B cell (primary cell): Measurements from ENCODE around the gene ZNF692. TPM values are rescaled to one million over a fixed set of nuclear protein-coding genes. Genes with fewer than 3 reads are reported as not detected.

ENCODE experiments used
- ATAC-seq: fragments of 200-7000 bp; cut with Tn5 transposase; one replicate; pipeline ENCODE4 v1.10.0; 2021; ENCODE audit warnings: low read depth, mild to moderate bottlenecking, moderate number of reproducible peaks, moderate library complexity
- CTCF ChIA-PET: fragments of 350-600 bp; sonication (Branson Sonifier 250); formaldehyde crosslinking; loops from one replicate; lab custom pipeline; 2021; ENCODE audit warnings: antibody characterized with exemption, inconsistent platforms; lab: Charles Lee
- POLR2A ChIA-PET: fragments of 350-600 bp; sonication (Branson Sonifier 250); formaldehyde crosslinking; loops from one replicate; lab custom pipeline; 2021; ENCODE audit warnings: antibody characterized with exemption; lab: Charles Lee
- DNase-seq: peaks from one replicate; pipeline ENCODE4 v3.0.0; 2013
- H2AFZ ChIP-seq: 2 replicates; pipeline ENCODE4 v1.6.1; 2012; ENCODE audit warnings: mild to moderate bottlenecking, low read depth, low read length; ENCODE audit not compliant: insufficient read depth, poor library complexity, severe bottlenecking
- H3K27ac ChIP-seq, 2 donors: 1 replicate in 1 of 2; 2 replicates in 1 of 2; pipeline ENCODE4 v1.5.1; 2012 to 2013; ENCODE audit warnings: low read length in 2 of 2, mild to moderate bottlenecking in 2 of 2, moderate library complexity in 1 of 2
- H3K27me3 ChIP-seq, 4 experiments: fragments of 200-600 bp in 1 of 4; sonication (generic) in 1 of 4; replicated peaks in 1 of 4; 1 replicate in 2 of 4; 2 replicates in 2 of 4; pipeline versions ENCODE4 v1.6.1 to v1.7.0; 2013 to 2016; ENCODE audit warnings: low read length in 3 of 4, mild to moderate bottlenecking in 2 of 4, mixed read lengths in 1 of 4, moderate library complexity in 1 of 4; ENCODE audit not compliant: insufficient read depth in 4 of 4, control insufficient read depth in 3 of 4; ENCODE audit errors: control extremely low read depth in 1 of 4
- H3K36me3 ChIP-seq, 2 experiments: replicated peaks in 1 of 2; 1 replicate in 1 of 2; 2 replicates in 1 of 2; pipeline versions ENCODE4 v1.6.1 to v1.7.1; 2013; ENCODE audit warnings: low read length in 1 of 2; ENCODE audit not compliant: insufficient read depth in 2 of 2, control insufficient read depth in 1 of 2; ENCODE audit errors: control extremely low read depth in 1 of 2, extremely low read depth in 1 of 2
- H3K4me1 ChIP-seq, 2 donors: fragments of 200-600 bp in 1 of 2; sonication (generic) in 1 of 2; 1 replicate in 1 of 2; 2 replicates in 1 of 2; pipeline versions ENCODE4 v1.5.1 to v1.6.1; 2013 to 2017; ENCODE audit warnings: low read length in 2 of 2; ENCODE audit not compliant: control insufficient read depth in 2 of 2, insufficient read depth in 2 of 2
- H3K4me2 ChIP-seq: replicated peaks from 2 replicates; pipeline ENCODE3; 2012; ENCODE audit warnings: mild to moderate bottlenecking, low read depth, low read length; ENCODE audit not compliant: poor library complexity, severe bottlenecking
- H3K4me3 ChIP-seq, 5 experiments: fragments of 200-600 bp in 1 of 5; sonication (generic) in 1 of 5; 1 replicate in 3 of 5; 2 replicates in 2 of 5; pipeline versions ENCODE4 v1.5.1 to v1.7.0; 2011 to 2016; ENCODE audit warnings: low read length in 4 of 5, mild to moderate bottlenecking in 4 of 5, low read depth in 2 of 5, control low read depth in 1 of 5, moderate library complexity in 1 of 5; ENCODE audit not compliant: insufficient read depth in 1 of 5; ENCODE audit errors: control extremely low read depth in 1 of 5, extremely low read depth in 1 of 5
- H3K79me2 ChIP-seq: fragments of 200-600 bp; sonication (generic); one replicate; pipeline ENCODE4 v1.6.0; 2016; ENCODE audit warnings: low read length; ENCODE audit not compliant: control insufficient read depth, insufficient read depth
- H3K9ac ChIP-seq: fragments of 200-600 bp; sonication (generic); 2 replicates; pipeline ENCODE4 v1.6.1; 2017; ENCODE audit warnings: mild to moderate bottlenecking, low read length, moderate library complexity
- H3K9me3 ChIP-seq, 3 donors: one replicate each; pipeline versions ENCODE4 v1.6.1 to v1.7.1; 2013; ENCODE audit warnings: low read length in 2 of 3; ENCODE audit not compliant: control insufficient read depth in 2 of 3, insufficient read depth in 1 of 3; ENCODE audit errors: control extremely low read depth in 1 of 3
- H4K20me1 ChIP-seq: 2 replicates; pipeline ENCODE4 v1.6.0; 2012; ENCODE audit warnings: mild to moderate bottlenecking, low read length; ENCODE audit not compliant: insufficient read depth, control insufficient read depth, poor library complexity, severe bottlenecking
- H3K27ac Mint-ChIP-seq: one replicate; pipeline ENCODE4 v1.8.0; 2021; ENCODE audit warnings: mixed read lengths
- H3K27me3 Mint-ChIP-seq: one replicate; pipeline ENCODE4 v1.8.0; 2021; ENCODE audit warnings: mixed read lengths
- H3K4me1 Mint-ChIP-seq: one replicate; pipeline ENCODE4 v1.8.0; 2021; ENCODE audit warnings: mixed read lengths
- H3K4me3 Mint-ChIP-seq: one replicate; pipeline ENCODE4 v1.8.0; 2021; ENCODE audit warnings: mixed read lengths
- H3K9me3 Mint-ChIP-seq: one replicate; pipeline ENCODE4 v1.8.0; 2022; ENCODE audit warnings: mixed read lengths; ENCODE audit not compliant: insufficient read depth
- EZH2 ChIP-seq: IDR thresholded peaks from 2 replicates; pipeline ENCODE4 v1.6.1; 2012; ENCODE audit warnings: borderline replicate concordance, low read depth, mild to moderate bottlenecking, moderate library complexity, low read length; ENCODE audit not compliant: insufficient read depth, poor library complexity, severe bottlenecking
- WGBS: methylation state at CpG from one replicate; pipeline ENCODE4 v1.1.5; 2013; ENCODE audit warnings: missing lambda C conversion rate; ENCODE audit not compliant: insufficient coverage; 5-methylcytosine and 5-hydroxymethylcytosine counted together
- intact Hi-C: fragments of 100-400 bp; cut with micrococcal nuclease; formaldehyde crosslinking; loops from one replicate; pipeline ENCODE4 v1.10.0; 2022
- polyA plus RNA-seq: library from polyadenylated mRNA; depleted of rRNA; stranded (reverse); fragments of >200 nt; gene quantifications from 2 replicates; pipeline ENCODE4 v1.2.3, GENCODE V29; 2012
- total RNA-seq, 2 donors: library from RNA; stranded (reverse); fragments of 120-200 nt in 1 of 2; gene quantifications; 1 replicate in 1 of 2; 2 replicates in 1 of 2; pipeline versions ENCODE4 v1.2.3 to v1.2.4, GENCODE V29; 2013 to 2022
- TF ChIP-seq, protein P1 (sequence below): fragments of 200-600 bp; IDR thresholded peaks from one replicate; pipeline ENCODE4 v1.8.0; 2022; ENCODE audit warnings: antibody characterized with exemption, mild to moderate bottlenecking

ZNF692 gene
- total and polyA plus RNA-seq, 2 donors (not counting 1 experiment from before 2014, with no cell fraction given), result 56.9 to 157 TPM

DNA sequence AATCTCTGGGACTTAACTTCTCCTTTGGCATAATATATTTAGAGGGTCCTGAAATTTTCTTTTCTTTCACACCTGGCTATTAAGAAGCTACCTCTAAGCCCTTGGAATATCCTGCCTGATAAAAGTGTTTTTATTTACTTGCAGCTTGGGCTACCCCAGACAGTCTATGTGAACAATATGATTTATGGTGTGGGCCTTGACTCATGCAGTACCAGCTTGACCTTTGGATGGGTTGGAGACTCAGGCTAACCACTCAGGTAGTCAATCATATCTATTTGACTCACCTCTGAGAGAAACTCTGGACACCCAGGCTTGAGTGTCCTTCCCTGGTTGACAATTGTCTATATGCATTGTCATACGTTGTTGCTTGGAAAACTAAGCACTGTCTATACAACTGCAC is 33.7 kb upstream of the ZNF692 start:
- no CpG with 5 or more reads among the region's 1 CpG for WGBS
- POLR2A ChIA-PET, result no interaction called here

DNA sequence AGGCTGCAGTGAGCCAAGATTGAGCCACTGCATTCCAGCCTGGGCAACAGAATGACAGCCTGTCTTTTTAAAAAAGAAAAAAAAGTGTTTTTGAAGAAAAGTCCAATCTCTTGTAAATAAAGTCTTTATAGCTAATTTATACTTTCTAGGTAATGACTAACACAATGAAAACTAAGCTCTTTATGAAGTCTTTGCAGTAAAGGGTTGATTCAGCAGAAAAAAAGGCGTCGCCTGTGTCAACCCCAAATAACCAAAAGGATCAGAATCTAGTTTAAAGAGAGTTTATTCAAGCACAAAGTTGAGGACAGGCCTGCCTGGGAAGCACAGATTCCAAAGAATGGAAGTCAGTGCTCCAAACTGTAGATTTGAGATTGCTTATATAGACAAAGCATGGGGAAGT is 32.9 kb upstream of the ZNF692 start:
- POLR2A ChIA-PET, result no interaction called here
- Mint-ChIP-seq H3K4me1 (peaks cover 2% of the 10 kb centered on the region), H3K4me3 (no peak overlapping the region), H3K9me3 (no peaks in the 10 kb centered on the region), H3K27me3 (peaks cover 17% of the 10 kb centered on the region), H3K27ac (no peak overlapping the region)
- Histone ChIP-seq H3K4me3 (no peak overlapping the region), H3K27me3 (peaks cover 0 to 9% (median 3%) of the 10 kb centered on the region in 4 experiments), H3K9ac (no peak overlapping the region), H3K4me2 (no peak overlapping the region), H3K27ac (no peak overlapping the region), H3K9me3 (peaks cover 0 to 3% (median 0%) of the 10 kb centered on the region in 3 donors), H2AFZ (no peak overlapping the region), H3K79me2 (no peaks in the 10 kb centered on the region), H3K36me3 (no peaks in the 10 kb centered on the region), H3K4me1 (peaks cover 0 to under 1% of the 10 kb centered on the region in 2 donors), H4K20me1 (no peaks in the 10 kb centered on the region)
- intact Hi-C loops, result no loop called here
- no peak for TF ChIP-seq EZH2
- TF ChIP-seq, protein P1, sequence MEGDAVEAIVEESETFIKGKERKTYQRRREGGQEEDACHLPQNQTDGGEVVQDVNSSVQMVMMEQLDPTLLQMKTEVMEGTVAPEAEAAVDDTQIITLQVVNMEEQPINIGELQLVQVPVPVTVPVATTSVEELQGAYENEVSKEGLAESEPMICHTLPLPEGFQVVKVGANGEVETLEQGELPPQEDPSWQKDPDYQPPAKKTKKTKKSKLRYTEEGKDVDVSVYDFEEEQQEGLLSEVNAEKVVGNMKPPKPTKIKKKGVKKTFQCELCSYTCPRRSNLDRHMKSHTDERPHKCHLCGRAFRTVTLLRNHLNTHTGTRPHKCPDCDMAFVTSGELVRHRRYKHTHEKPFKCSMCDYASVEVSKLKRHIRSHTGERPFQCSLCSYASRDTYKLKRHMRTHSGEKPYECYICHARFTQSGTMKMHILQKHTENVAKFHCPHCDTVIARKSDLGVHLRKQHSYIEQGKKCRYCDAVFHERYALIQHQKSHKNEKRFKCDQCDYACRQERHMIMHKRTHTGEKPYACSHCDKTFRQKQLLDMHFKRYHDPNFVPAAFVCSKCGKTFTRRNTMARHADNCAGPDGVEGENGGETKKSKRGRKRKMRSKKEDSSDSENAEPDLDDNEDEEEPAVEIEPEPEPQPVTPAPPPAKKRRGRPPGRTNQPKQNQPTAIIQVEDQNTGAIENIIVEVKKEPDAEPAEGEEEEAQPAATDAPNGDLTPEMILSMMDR, result no peak
- CTCF ChIA-PET, result no interaction called here
- ATAC-seq, result no peak
- no peak for DNase-seq
- WGBS, result no CpG with 5 or more reads among the region's 2 CpGs

More for the DNA sequence above, 33.7 kb upstream of the ZNF692 start:
- H3K4me3 Mint-ChIP-seq, result no peak overlapping the region
- TF ChIP-seq, protein P1, result no peak
- no peak for TF ChIP-seq EZH2
- Histone ChIP-seq H3K27ac (no peak overlapping the region), H3K79me2 (no peaks in the 10 kb centered on the region), H3K4me2 (no peak overlapping the region), H2AFZ (no peak overlapping the region), H3K27me3 (peaks cover 0 to 12% (median 3%) of the 10 kb centered on the region in 4 experiments), H3K9me3 (peaks cover 0 to 3% (median 1%) of the 10 kb centered on the region in 3 donors), H3K36me3 (no peaks in the 10 kb centered on the region), H3K4me1 (no peaks in the 10 kb centered on the region), H4K20me1 (no peaks in the 10 kb centered on the region), H3K4me3 (no peak overlapping the region), H3K9ac (no peak overlapping the region)
- H3K9me3 Mint-ChIP-seq, result no peaks in the 10 kb centered on the region
- peaks cover 21% of the 10 kb centered on the region for H3K27me3 Mint-ChIP-seq
- no peak overlapping the region for H3K27ac Mint-ChIP-seq
- ATAC-seq (no peak), DNase-seq (no peak)
- intact Hi-C loops, result no loop called here
- H3K4me1 Mint-ChIP-seq, result no peaks in the 10 kb centered on the region
- CTCF ChIA-PET, result no interaction called here
